K562 (cell line): ENCODE results near the gene SBNO1. TPM values are rescaled to one million over a fixed set of nuclear protein-coding genes. Genes with fewer than 3 reads are reported as not detected.

Experiments
- ATAC-seq: fragments of 200-7000 bp; cut with Tn5 transposase; 3 replicates; pipeline ENCODE4 v1.9.1; 2020; ENCODE audit warnings: moderate library complexity
- BruUV-seq: library from RNA; stranded (reverse); fragments of 400-500 nt; replicated peaks from 2 replicates; lab custom pipeline; 2021; lab: Mats Ljungman, UMichigan
- CTCF ChIA-PET: fragments of 300-600 bp; formaldehyde crosslinking; extraction: SDS; loops from one replicate; lab custom pipeline; 2021; ENCODE audit warnings: low intra/inter-chr PET ratio; lab: Yijun Ruan, JAX
- POLR2A ChIA-PET: fragments of 300-600, 350-650 bp; sonication (Branson Sonifier 250); formaldehyde crosslinking; extraction: SDS; loops from one replicate; lab custom pipeline; 2021; ENCODE audit warnings: antibody characterized with exemption, inconsistent platforms; lab: Yijun Ruan, JAX
- DNase-seq, 4 experiments: peaks; one replicate each; pipeline versions ENCODE4 v3.0.0 to v3.0.0-alpha.2; 2011 to 2018; ENCODE audit warnings: low spot score in 3 of 4, mixed read lengths in 3 of 4; ENCODE audit errors: extremely low read depth in 1 of 4
- FAIRE-seq: peaks from 2 replicates; lab custom pipeline; 2011; peaks lifted over from hg19 to GRCh38; lab: Jason Lieb, UNC
- H2AFZ ChIP-seq: 2 replicates; pipeline ENCODE4 v1.6.0; 2011; ENCODE audit warnings: low read depth, low read length, control low read depth, inconsistent platforms
- H3K27ac ChIP-seq: fragments of 200-600 bp; 3 replicates; pipeline ENCODE4 v1.8.0; 2011; ENCODE audit warnings: low read depth, mild to moderate bottlenecking, control low read depth, inconsistent platforms, low read length, moderate library complexity, mixed read lengths; ENCODE audit errors: extremely low read depth
- H3K27me3 ChIP-seq, 2 experiments: fragments of 300-600 bp in 1 of 2; 2 replicates in 1 of 2; 3 replicates in 1 of 2; pipeline versions ENCODE4 v1.6.0 to v1.8.0; 2011; ENCODE audit warnings: inconsistent platforms in 2 of 2, low read length in 2 of 2, mild to moderate bottlenecking in 1 of 2, mixed read lengths in 1 of 2, moderate library complexity in 1 of 2; ENCODE audit not compliant: control insufficient read depth in 2 of 2, insufficient read depth in 2 of 2
- H3K36me3 ChIP-seq: fragments of 300-600 bp; 3 replicates; pipeline ENCODE4 v1.8.0; 2011; ENCODE audit warnings: mild to moderate bottlenecking, low read length, inconsistent platforms; ENCODE audit not compliant: control insufficient read depth, insufficient read depth
- H3K4me1 ChIP-seq, 2 experiments: fragments of 200-600 bp in 1 of 2; replicated peaks in 1 of 2; 2 replicates in 1 of 2; 3 replicates in 1 of 2; pipeline versions ENCODE4 v1.5.1 to v1.8.0; 2011; ENCODE audit warnings: inconsistent platforms in 2 of 2, low read length in 2 of 2, mild to moderate bottlenecking in 1 of 2, mixed read lengths in 1 of 2, moderate library complexity in 1 of 2; ENCODE audit not compliant: control insufficient read depth in 2 of 2, insufficient read depth in 2 of 2
- H3K4me2 ChIP-seq: 2 replicates; pipeline ENCODE4 v1.6.1; 2011; ENCODE audit warnings: low read length, control low read depth, inconsistent platforms, mixed read lengths; ENCODE audit not compliant: insufficient read depth
- H3K4me3 ChIP-seq: fragments of 200-600 bp; sonication (generic), shearing (Covaris generic); 2 replicates; pipeline ENCODE4 v1.5.1; 2016; ENCODE audit warnings: control low read depth, inconsistent platforms
- H3K79me2 ChIP-seq: fragments of 200-600 bp; 3 replicates; pipeline ENCODE4 v1.8.0; 2011; ENCODE audit warnings: low read length, inconsistent platforms; ENCODE audit not compliant: control insufficient read depth, insufficient read depth
- H3K9ac ChIP-seq, 2 experiments: 2 replicates each; pipeline versions ENCODE4 v1.6.0 to v1.6.1; 2011; ENCODE audit warnings: low read depth in 2 of 2, low read length in 2 of 2, control low read depth in 1 of 2, inconsistent platforms in 1 of 2, mild to moderate bottlenecking in 1 of 2, mixed read lengths in 1 of 2; ENCODE audit not compliant: insufficient read depth in 1 of 2
- H3K9me1 ChIP-seq: one replicate; pipeline ENCODE4 v1.6.0; 2011; ENCODE audit warnings: inconsistent platforms, mild to moderate bottlenecking, low read length, moderate library complexity; ENCODE audit not compliant: control insufficient read depth, insufficient read depth
- H3K9me3 ChIP-seq: replicated peaks from 2 replicates; pipeline ENCODE4 v1.5.1; 2011; ENCODE audit warnings: low read depth, low read length, inconsistent platforms; ENCODE audit not compliant: control insufficient read depth, insufficient read depth
- H4K20me1 ChIP-seq: replicated peaks from 2 replicates; pipeline ENCODE4 v1.6.1; 2011; ENCODE audit warnings: low read length, inconsistent platforms, mixed read lengths; ENCODE audit not compliant: control insufficient read depth, insufficient read depth
- C11orf30 ChIP-seq: fragments of 450-650 bp; IDR thresholded peaks from 2 replicates; pipeline ENCODE4 v1.6.1; 2016; ENCODE audit warnings: low read depth, mild to moderate bottlenecking
- FOXJ2 ChIP-seq: fragments of 200-800 bp; sonication (Bioruptor generic); IDR thresholded peaks from 2 replicates; pipeline ENCODE4 v1.6.1; 2016; ENCODE audit warnings: missing genetic modification characterization, missing compliant biosample characterization
- MEIS2 ChIP-seq: fragments of 450-650 bp; IDR thresholded peaks from 2 replicates; pipeline ENCODE4 v1.6.1; 2014; ENCODE audit warnings: mild to moderate bottlenecking; ENCODE audit not compliant: partially characterized antibody
- NFATC3 ChIP-seq: fragments of 450-650 bp; IDR thresholded peaks from 2 replicates; pipeline ENCODE4 v1.6.1; 2017; ENCODE audit warnings: mild to moderate bottlenecking
- NFE2 ChIP-seq: IDR thresholded peaks from 2 replicates; pipeline ENCODE4 v1.6.1; 2014; ENCODE audit warnings: antibody characterized with exemption, low read depth
- SIRT6 ChIP-seq: IDR thresholded peaks from one replicate; pipeline ENCODE4 v1.6.1; 2012; ENCODE audit warnings: low read depth, mild to moderate bottlenecking, control low read depth, inconsistent platforms, low read length, moderate library complexity
- SPI1 ChIP-seq: IDR thresholded peaks from 2 replicates; pipeline ENCODE4 v1.6.1; 2011; ENCODE audit warnings: low read depth, low read length, control low read depth, borderline replicate concordance
- ZNF217 ChIP-seq: sonication (generic); formaldehyde crosslinking; IDR thresholded peaks from 2 replicates; pipeline ENCODE4 v1.8.0; 2022; ENCODE audit warnings: mild to moderate bottlenecking, missing genetic modification reagents
- ZNF316 ChIP-seq: fragments of 450-650 bp; IDR thresholded peaks from 2 replicates; pipeline ENCODE4 v1.6.1; 2016
- ZNF384 ChIP-seq: IDR thresholded peaks from 2 replicates; pipeline ENCODE4 v1.6.1; 2012; ENCODE audit warnings: low read depth, low read length, improper control_type of control experiment
- ZNF445 ChIP-seq: fragments of 250-450 bp; sonication (Bioruptor Pico); IDR thresholded peaks from 2 replicates; pipeline ENCODE4 v1.4.0; 2020; ENCODE audit warnings: low read depth, mild to moderate bottlenecking, moderate library complexity
- WGBS: fragments of 100-300 bp; shearing (Covaris generic); methylation state at CpG from one replicate; pipeline ENCODE4 v1.1.6; 2016; ENCODE audit warnings: low coverage, mixed read lengths; ENCODE audit not compliant: insufficient coverage; ENCODE audit errors: missing lambda C conversion rate; 5-methylcytosine and 5-hydroxymethylcytosine counted together
- in situ Hi-C: fragments of 300-500 bp; cut with MboI; formaldehyde crosslinking; loops from 4 replicates; pipeline ENCODE4 v1.15.0; 2018; ENCODE audit warnings: inconsistent platforms, mixed read lengths
- intact Hi-C: fragments of 100-400 bp; cut with micrococcal nuclease; formaldehyde crosslinking; loops from 2 replicates; pipeline ENCODE4 v1.14.2; 2022
- polyA plus RNA-seq, 8 experiments: library from polyadenylated mRNA; depleted of rRNA in 4 of 8; stranded (reverse) in 5 of 8; unstranded in 3 of 8; fragments of >200 nt; fragmentation: Nextera tagmentation in 2 of 8; fragmentation: Illumina TruSeq in 1 of 8; extraction: Ambion mirVana in 2 of 8; extraction: Trizol in 1 of 8; gene quantifications; 2 replicates each; pipeline versions ENCODE4 v1.2.1 to v1.2.3, GENCODE V29; 2011 to 2014; ENCODE audit warnings: inconsistent platforms in 1 of 8, missing spikeins in 1 of 8
- total RNA-seq, 7 experiments: library from RNA; depleted of rRNA in 6 of 7; stranded (reverse); fragments of >200 nt in 6 of 7; fragmentation: Illumina TruSeq in 2 of 7; extraction: Trizol in 2 of 7; gene quantifications; 2 replicates each; pipeline versions ENCODE4 v1.2.1 to v1.2.3, GENCODE V29; 2011 to 2021; ENCODE audit warnings: low replicate concordance in 1 of 7
- TF ChIP-seq, protein P1 (sequence below), 2 experiments: IDR thresholded peaks in 1 of 2; conservative IDR thresholded peaks in 1 of 2; 2 replicates each; pipeline ENCODE4 v1.6.1; 2016; ENCODE audit warnings: low read depth in 2 of 2, mild to moderate bottlenecking in 1 of 2, missing compliant biosample characterization in 1 of 2, missing genetic modification characterization in 1 of 2, moderate library complexity in 1 of 2
- TF ChIP-seq, protein P2 (sequence below): fragments of 450-650 bp; IDR thresholded peaks from 2 replicates; pipeline ENCODE4 v1.6.1; 2016

Gene SBNO1
- total and polyA plus RNA-seq, 9 of the 15 experiments (the other 6 are each of a cell fraction or from before 2014, with no cell fraction given) = 14.9 to 77.1 (median 35.9) TPM

DNA sequence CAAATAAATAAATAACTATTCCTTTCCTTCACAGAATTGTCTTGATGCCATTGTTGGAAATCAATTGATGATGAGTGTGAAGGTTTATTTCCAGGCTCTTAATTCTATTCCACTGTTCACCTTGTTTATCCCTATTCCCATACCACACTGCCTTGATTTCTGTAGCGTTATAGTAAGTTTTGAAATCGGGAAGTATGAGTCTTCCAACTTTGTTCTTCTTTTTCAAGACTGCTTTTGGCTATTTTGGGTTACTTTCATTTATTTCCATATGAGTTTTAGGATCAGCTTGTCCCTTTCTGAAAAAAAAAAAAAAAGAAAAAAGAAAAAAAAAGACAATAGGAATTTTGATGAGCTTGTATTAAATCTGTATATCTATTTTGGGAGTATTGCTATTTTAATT is 83.7 kb downstream of the SBNO1 start:
- ChIA-PET POLR2A (no interaction called here), CTCF (no interaction called here)
- Histone ChIP-seq H3K9me3 (no peaks in the 10 kb centered on the region), H4K20me1 (no peaks in the 10 kb centered on the region), H3K27me3 (no peaks in the 10 kb centered on the region), H3K4me3 (no peak overlapping the region), H3K4me2 (no peak overlapping the region), H3K27ac (no peak overlapping the region)
- intact Hi-C loops = no loop called here
- ATAC-seq = no peak
- BruUV-seq = no TSS peak
- TF ChIP-seq ZNF217 (CRISPR knock-in tag) (no peak), ZNF316 (peak; percentile 63; the same call in 1 of the 2 replicates)
- TF ChIP-seq, all 486 proteins: peak for 1
- no peak overlapping the region for H3K9ac ChIP-seq
- no peak for FAIRE-seq
- DNase-seq = no peak
- WGBS = 64% methylated on average over 2 of the region's 2 CpGs
- H3K4me1 ChIP-seq = no peaks in the 10 kb centered on the region
- no peaks in the 10 kb centered on the region for H3K79me2 ChIP-seq
- in situ Hi-C loops = no loop called here
- no peaks in the 10 kb centered on the region for H3K36me3 ChIP-seq
- H3K9me1 ChIP-seq = no peaks in the 10 kb centered on the region
- no peak overlapping the region for H2AFZ ChIP-seq

DNA sequence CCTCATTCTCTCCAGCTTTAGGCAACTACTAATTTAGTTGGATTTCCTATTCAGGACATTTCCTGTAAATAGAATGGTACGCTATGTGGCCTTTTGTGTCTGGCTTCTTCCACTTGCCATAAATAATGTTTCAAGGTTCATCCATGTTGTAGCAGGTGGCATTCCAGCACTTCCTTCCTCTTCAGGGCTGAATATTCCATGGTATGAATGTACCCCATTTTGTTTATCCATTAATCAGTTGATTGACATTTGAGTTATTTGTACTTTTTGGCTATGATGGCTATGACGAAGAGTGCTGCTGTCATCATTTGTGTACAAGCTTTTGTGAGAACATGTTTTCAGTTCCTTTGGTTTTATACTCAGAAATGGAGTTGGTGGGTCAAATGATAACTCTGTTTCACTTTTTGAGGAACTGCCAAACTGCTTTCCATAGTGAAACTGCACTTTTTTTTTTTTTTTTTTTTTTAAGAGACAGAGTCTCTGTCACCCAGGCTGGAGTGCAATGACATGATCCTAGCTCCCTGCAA is 86.5 kb downstream of the SBNO1 start:
- POLR2A ChIA-PET = interaction anchor here (0.6 kb wide), 3 partner anchors 44 to 254 kb away, joined by 3 to 4 read pairs (median 3); no protein-coding TSS in a partner anchor
- no peak overlapping the region for H3K4me2 ChIP-seq
- H3K9ac ChIP-seq = no peak overlapping the region
- H3K27ac ChIP-seq = 0 out of 3 replicates have a peak overlapping the region, but pooled peaks have one; percentile 51
- no peak overlapping the region for H3K4me3 ChIP-seq
- peak; percentile 69 for FAIRE-seq
- peak; percentile 43; the same call in 2 of the 3 replicates for ATAC-seq
- H4K20me1 ChIP-seq = no peaks in the 10 kb centered on the region
- H3K27me3 ChIP-seq = no peaks in the 10 kb centered on the region
- no peaks in the 10 kb centered on the region for H3K79me2 ChIP-seq
- peak overlapping the region; percentile 74 for H2AFZ ChIP-seq
- no peak for DNase-seq
- H3K9me1 ChIP-seq = no peaks in the 10 kb centered on the region
- 56% methylated on average over 2 of the region's 2 CpGs for WGBS
- intact Hi-C loops (loop anchor here (2.0 kb wide), 1 partner anchor 325 kb away; the partner anchor contains the start of gene DDX55), in situ Hi-C loops (no loop called here)
- H3K9me3 ChIP-seq = no peaks in the 10 kb centered on the region
- CTCF ChIA-PET = no interaction called here
- no peaks in the 10 kb centered on the region; a peak in 1 of 5 replicates for H3K4me1 ChIP-seq
- no TSS peak for BruUV-seq
- no peaks in the 10 kb centered on the region for H3K36me3 ChIP-seq
- TF ChIP-seq ZNF445 (CRISPR knock-in tag) (no peak), ZNF384 (peak; percentile 82), NFATC3 (no peak), NFE2 (0 out of 2 replicates have a peak, but pooled peaks have one; percentile 4), MEIS2 (peak; percentile 33), SIRT6 (no peak), C11orf30 (0 out of 2 replicates have a peak, but pooled peaks have one; percentile 15), SPI1 (peak; percentile 67), FOXJ2 (no peak)
- TF ChIP-seq, protein P1, sequence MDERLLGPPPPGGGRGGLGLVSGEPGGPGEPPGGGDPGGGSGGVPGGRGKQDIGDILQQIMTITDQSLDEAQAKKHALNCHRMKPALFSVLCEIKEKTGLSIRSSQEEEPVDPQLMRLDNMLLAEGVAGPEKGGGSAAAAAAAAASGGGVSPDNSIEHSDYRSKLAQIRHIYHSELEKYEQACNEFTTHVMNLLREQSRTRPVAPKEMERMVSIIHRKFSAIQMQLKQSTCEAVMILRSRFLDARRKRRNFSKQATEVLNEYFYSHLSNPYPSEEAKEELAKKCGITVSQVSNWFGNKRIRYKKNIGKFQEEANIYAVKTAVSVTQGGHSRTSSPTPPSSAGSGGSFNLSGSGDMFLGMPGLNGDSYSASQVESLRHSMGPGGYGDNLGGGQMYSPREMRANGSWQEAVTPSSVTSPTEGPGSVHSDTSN (CRISPR knock-in tag; IDR thresholded peaks at IDR 0.05; ENCODE audit: low read depth) = no peak
- TF ChIP-seq, protein P1 (tag; conservative IDR thresholded peaks at IDR 0.05; ENCODE audit: low read depth) = peak; percentile 63
- TF ChIP-seq, protein P2, sequence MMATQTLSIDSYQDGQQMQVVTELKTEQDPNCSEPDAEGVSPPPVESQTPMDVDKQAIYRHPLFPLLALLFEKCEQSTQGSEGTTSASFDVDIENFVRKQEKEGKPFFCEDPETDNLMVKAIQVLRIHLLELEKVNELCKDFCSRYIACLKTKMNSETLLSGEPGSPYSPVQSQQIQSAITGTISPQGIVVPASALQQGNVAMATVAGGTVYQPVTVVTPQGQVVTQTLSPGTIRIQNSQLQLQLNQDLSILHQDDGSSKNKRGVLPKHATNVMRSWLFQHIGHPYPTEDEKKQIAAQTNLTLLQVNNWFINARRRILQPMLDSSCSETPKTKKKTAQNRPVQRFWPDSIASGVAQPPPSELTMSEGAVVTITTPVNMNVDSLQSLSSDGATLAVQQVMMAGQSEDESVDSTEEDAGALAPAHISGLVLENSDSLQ = peak; percentile 61
